PC-3 (cell line): ENCODE data around the gene IGSF9B. TPM values are rescaled to one million over a fixed set of nuclear protein-coding genes. Genes with fewer than 3 reads are reported as not detected.

Source experiments
- ATAC-seq: fragments of 200-7000 bp; cut with Tn5 transposase; 2 replicates; pipeline ENCODE4 v1.9.1; 2020; ENCODE audit warnings: mild to moderate bottlenecking, moderate library complexity
- BruUV-seq: library from RNA; stranded (reverse); fragments of 400-500 nt; replicated peaks from 2 replicates; lab custom pipeline; 2021; lab: Mats Ljungman, UMichigan
- CTCF ChIA-PET: fragments of 300-600 bp; sonication (Branson Sonifier 250); formaldehyde crosslinking; loops from one replicate; lab custom pipeline; 2022; ENCODE audit warnings: antibody characterized with exemption; lab: Charles Lee
- POLR2A ChIA-PET: fragments of 300-600 bp; sonication (Branson Sonifier 250); formaldehyde crosslinking; loops from one replicate; lab custom pipeline; 2022; ENCODE audit warnings: antibody characterized with exemption; ENCODE audit not compliant: unreplicated experiment; lab: Charles Lee
- DNase-seq: peaks from one replicate; pipeline ENCODE4 v3.0.0-alpha.2; 2015
- H2AFZ ChIP-seq: fragments of 300-600 bp; sonication (generic); 2 replicates; pipeline ENCODE4 v1.6.0; 2016; ENCODE audit warnings: antibody characterized with exemption, low read length
- H3F3A ChIP-seq: fragments of 300-600 bp; sonication (generic); one replicate; pipeline ENCODE4 v1.6.0; 2017; ENCODE audit warnings: antibody characterized with exemption, low read length, control low read depth, mild to moderate bottlenecking; ENCODE audit not compliant: unreplicated experiment
- H3K27ac ChIP-seq: fragments of 300-600 bp; sonication (generic); 2 replicates; pipeline ENCODE4 v1.5.1; 2016; ENCODE audit warnings: mild to moderate bottlenecking, low read length
- H3K27me3 ChIP-seq: fragments of 300-600 bp; sonication (generic); 2 replicates; pipeline ENCODE4 v1.6.1; 2016; ENCODE audit warnings: low read length, mixed read lengths
- H3K36me3 ChIP-seq: fragments of 300-600 bp; sonication (generic); 2 replicates; pipeline ENCODE4 v1.6.1; 2016; ENCODE audit warnings: low read depth, mixed run types, low read length, mixed read lengths
- H3K4me1 ChIP-seq: fragments of 300-600 bp; sonication (generic); 2 replicates; pipeline ENCODE4 v1.5.1; 2016; ENCODE audit warnings: low read length; ENCODE audit not compliant: insufficient read depth
- H3K4me2 ChIP-seq: fragments of 300-600 bp; sonication (generic); 2 replicates; pipeline ENCODE4 v1.6.0; 2016; ENCODE audit warnings: low read length
- H3K4me3 ChIP-seq: fragments of 300-600 bp; sonication (generic); 2 replicates; pipeline ENCODE4 v1.5.1; 2016; ENCODE audit warnings: mild to moderate bottlenecking, low read length, mixed read lengths
- H3K79me2 ChIP-seq: fragments of 300-600 bp; sonication (generic); 2 replicates; pipeline ENCODE4 v1.6.1; 2017; ENCODE audit warnings: low read length, mixed read lengths
- H3K9ac ChIP-seq: fragments of 300-600 bp; sonication (generic); 2 replicates; pipeline ENCODE4 v1.6.0; 2016; ENCODE audit warnings: mild to moderate bottlenecking, low read length
- H3K9me2 ChIP-seq: fragments of 300-600 bp; sonication (generic); replicated peaks from 2 replicates; pipeline ENCODE4 v1.6.1; 2016; ENCODE audit warnings: mixed run types, low read length, mixed read lengths
- H3K9me3 ChIP-seq: fragments of 300-600 bp; sonication (generic); 2 replicates; pipeline ENCODE4 v1.6.1; 2016; ENCODE audit warnings: low read length, mixed read lengths
- H4K20me1 ChIP-seq: fragments of 300-600 bp; sonication (generic); 2 replicates; pipeline ENCODE4 v1.6.1; 2016; ENCODE audit warnings: low read length, mixed read lengths
- EZH2 ChIP-seq: fragments of 300-600 bp; sonication (generic); IDR thresholded peaks from one replicate; pipeline ENCODE4 v1.6.1; 2017; ENCODE audit warnings: antibody characterized with exemption, mild to moderate bottlenecking, low read length; ENCODE audit not compliant: unreplicated experiment
- EZH2phosphoT487 ChIP-seq: fragments of 300-600 bp; sonication (generic); IDR thresholded peaks from 2 replicates; pipeline ENCODE4 v1.6.1; 2018; ENCODE audit warnings: mild to moderate bottlenecking, antibody characterized with exemption, low read length, borderline replicate concordance
- intact Hi-C: fragments of 100-400 bp; cut with micrococcal nuclease; formaldehyde crosslinking; loops from 2 replicates; pipeline ENCODE4 v1.9.0; 2023
- total RNA-seq: library from RNA; depleted of rRNA; stranded (reverse); fragments of >200 nt; gene quantifications from 2 replicates; pipeline ENCODE4 v1.2.3, GENCODE V29; 2014
- TF ChIP-seq, protein P1 (sequence below): fragments of 300-600 bp; sonication (generic); conservative IDR thresholded peaks from 2 replicates; pipeline ENCODE4 v1.5.1; 2017; ENCODE audit warnings: antibody characterized with exemption, low read depth, mild to moderate bottlenecking, low read length

Gene IGSF9B
- total RNA-seq, 1 experiment from 2014 or later = 0.58 TPM

DNA sequence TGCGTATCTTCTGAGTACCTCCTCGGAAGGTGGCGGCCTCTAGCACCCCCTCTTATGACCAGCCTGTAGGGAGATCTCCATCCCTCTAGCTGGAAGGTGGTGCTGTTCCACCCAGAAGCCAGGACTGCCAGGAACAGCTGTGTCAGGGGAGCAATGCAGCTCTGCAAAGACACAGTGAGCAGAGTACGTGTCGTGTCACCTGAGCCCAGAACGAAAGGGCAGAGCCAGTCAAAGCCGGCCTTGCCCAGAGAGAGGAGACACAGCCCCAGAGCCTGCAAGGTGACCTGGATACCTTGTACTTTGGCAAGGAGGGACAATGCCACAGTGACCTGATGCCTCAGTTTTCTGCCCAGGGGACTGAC, 18.7 kb upstream of the IGSF9B start:
- Histone ChIP-seq H3K4me3 (no peak overlapping the region), H3K79me2 (no peaks in the 10 kb centered on the region), H4K20me1 (no peaks in the 10 kb centered on the region), H3K27ac (no peak overlapping the region), H3K36me3 (no peaks in the 10 kb centered on the region), H3K27me3 (peaks cover 75% of the 10 kb centered on the region), H3K9me3 (no peaks in the 10 kb centered on the region; the same call in 1 of the 2 replicates), H3F3A (no peaks in the 10 kb centered on the region), H2AFZ (no peak overlapping the region), H3K4me2 (no peak overlapping the region), H3K9ac (no peak overlapping the region), H3K9me2 (no peaks in the 10 kb centered on the region), H3K4me1 (no peaks in the 10 kb centered on the region)
- BruUV-seq = no TSS peak
- DNase-seq = no peak
- no peak for ATAC-seq
- TF ChIP-seq, protein P1, sequence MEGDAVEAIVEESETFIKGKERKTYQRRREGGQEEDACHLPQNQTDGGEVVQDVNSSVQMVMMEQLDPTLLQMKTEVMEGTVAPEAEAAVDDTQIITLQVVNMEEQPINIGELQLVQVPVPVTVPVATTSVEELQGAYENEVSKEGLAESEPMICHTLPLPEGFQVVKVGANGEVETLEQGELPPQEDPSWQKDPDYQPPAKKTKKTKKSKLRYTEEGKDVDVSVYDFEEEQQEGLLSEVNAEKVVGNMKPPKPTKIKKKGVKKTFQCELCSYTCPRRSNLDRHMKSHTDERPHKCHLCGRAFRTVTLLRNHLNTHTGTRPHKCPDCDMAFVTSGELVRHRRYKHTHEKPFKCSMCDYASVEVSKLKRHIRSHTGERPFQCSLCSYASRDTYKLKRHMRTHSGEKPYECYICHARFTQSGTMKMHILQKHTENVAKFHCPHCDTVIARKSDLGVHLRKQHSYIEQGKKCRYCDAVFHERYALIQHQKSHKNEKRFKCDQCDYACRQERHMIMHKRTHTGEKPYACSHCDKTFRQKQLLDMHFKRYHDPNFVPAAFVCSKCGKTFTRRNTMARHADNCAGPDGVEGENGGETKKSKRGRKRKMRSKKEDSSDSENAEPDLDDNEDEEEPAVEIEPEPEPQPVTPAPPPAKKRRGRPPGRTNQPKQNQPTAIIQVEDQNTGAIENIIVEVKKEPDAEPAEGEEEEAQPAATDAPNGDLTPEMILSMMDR = no peak
- no peak for TF ChIP-seq EZH2
- TF ChIP-seq EZH2phosphoT487 = no peak
- POLR2A ChIA-PET = no interaction called here
- intact Hi-C loops = no loop called here
- CTCF ChIA-PET = no interaction called here

DNA sequence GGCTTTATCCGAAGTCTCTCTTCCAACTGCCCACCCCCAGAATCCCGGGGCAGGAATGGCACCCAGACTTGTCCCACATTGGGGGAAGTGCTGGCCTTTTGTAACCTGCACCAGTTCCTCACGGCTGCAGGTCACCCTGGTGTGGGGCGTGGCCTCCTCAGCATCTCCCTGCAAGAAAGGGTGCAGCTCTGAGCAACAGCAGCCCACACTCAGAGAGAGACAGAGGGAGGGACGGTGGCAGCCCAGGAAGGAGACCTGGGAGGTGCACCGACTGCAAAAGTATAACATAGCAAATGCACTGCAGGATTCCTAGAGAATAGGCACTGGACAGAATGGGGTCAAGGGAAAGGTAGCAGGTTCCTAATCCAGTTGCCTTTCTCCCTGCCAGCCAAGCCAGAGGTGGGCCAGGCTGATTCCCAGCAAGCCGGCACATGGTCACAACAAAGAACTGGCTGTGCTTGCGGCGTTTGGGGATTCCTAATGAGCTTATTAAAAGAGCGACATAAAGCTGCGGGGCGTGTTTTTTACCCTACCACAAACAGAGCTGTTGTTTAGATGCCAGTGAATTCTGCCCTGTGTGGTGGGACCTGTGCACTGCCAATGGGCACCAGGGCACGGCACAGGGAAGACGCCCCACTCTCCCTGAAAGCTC, 18.2 kb upstream of the IGSF9B start:
- CTCF ChIA-PET = no interaction called here
- Histone ChIP-seq H3K36me3 (no peaks in the 10 kb centered on the region), H3K9ac (no peak overlapping the region), H4K20me1 (no peaks in the 10 kb centered on the region), H3K79me2 (no peaks in the 10 kb centered on the region), H3K27me3 (peaks cover 78% of the 10 kb centered on the region), H3K4me3 (no peak overlapping the region), H3K4me2 (no peak overlapping the region), H3K27ac (no peak overlapping the region), H3K9me3 (no peaks in the 10 kb centered on the region; the same call in 1 of the 2 replicates), H3K9me2 (no peaks in the 10 kb centered on the region), H3K4me1 (no peaks in the 10 kb centered on the region), H3F3A (no peaks in the 10 kb centered on the region), H2AFZ (no peak overlapping the region)
- POLR2A ChIA-PET = no interaction called here
- intact Hi-C loops = no loop called here
- no peak for ATAC-seq
- BruUV-seq = no TSS peak
- no peak for DNase-seq
- no peak for TF ChIP-seq EZH2

DNA sequence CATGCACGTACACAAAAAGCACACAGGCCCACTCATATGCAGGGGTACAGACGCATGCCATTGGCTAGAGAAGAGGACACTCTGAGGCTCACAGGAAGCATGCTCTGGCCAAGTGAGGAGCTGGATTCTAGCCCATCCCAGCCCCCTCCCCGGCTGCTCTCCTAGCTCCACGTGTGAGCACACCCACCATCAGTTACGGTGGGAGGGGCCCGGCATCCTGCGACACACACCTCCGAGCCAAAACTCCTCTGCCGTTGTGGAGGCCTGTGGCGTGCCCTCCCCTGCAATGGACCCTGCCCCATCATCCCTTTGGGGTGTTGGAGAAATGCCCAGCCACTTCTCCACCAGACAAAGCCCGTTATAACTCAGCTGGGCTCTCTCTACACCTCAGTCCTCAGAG, 15.1 kb upstream of the IGSF9B start:
- Histone ChIP-seq H3F3A (no peaks in the 10 kb centered on the region), H3K4me3 (no peak overlapping the region), H2AFZ (no peak overlapping the region), H3K4me2 (no peak overlapping the region), H3K79me2 (no peaks in the 10 kb centered on the region), H4K20me1 (no peaks in the 10 kb centered on the region), H3K9me3 (no peaks in the 10 kb centered on the region; the same call in 1 of the 2 replicates), H3K27ac (no peak overlapping the region), H3K27me3 (peaks cover 70% of the 10 kb centered on the region), H3K9me2 (no peaks in the 10 kb centered on the region), H3K9ac (no peak overlapping the region), H3K36me3 (no peaks in the 10 kb centered on the region), H3K4me1 (no peaks in the 10 kb centered on the region)
- intact Hi-C loops = no loop called here
- DNase-seq = no peak
- BruUV-seq = no TSS peak
- ATAC-seq = no peak
- no peak for TF ChIP-seq EZH2
- TF ChIP-seq, protein P1 = no peak
- TF ChIP-seq EZH2phosphoT487 = no peak
- POLR2A ChIA-PET = no interaction called here
- CTCF ChIA-PET = no interaction called here
